Measurements from ENCODE around the gene SPAG9.
"Not testable (repeated sequence)": the region's sequence is repeated elsewhere in the genome, so short reads cannot be mapped to it uniquely, and the experiment has no call there.

Gene SPAG9

GRCh38 chr17:50946223-50946890, 174.3 kb downstream of the SPAG9 start:
- H3K4me3 ChIP-seq (replicated peaks; ENCODE audit: low read depth, low read length) = no peak overlapping the region
- no peak for DNase-seq (ENCODE audit: extremely low read depth, low read depth)
- no peak for TF ChIP-seq CTCF (IDR thresholded peaks at IDR 0.05; ENCODE audit: low read depth, low read length, missing control alignments)

- TF ChIP-seq CTCF (IDR thresholded peaks at IDR 0.05; ENCODE audit: low read depth, low read length, missing control alignments) = no peak
- DNase-seq (ENCODE audit: extremely low read depth, low read depth) = no peak
- H3K4me3 ChIP-seq (replicated peaks; ENCODE audit: low read depth, low read length) = no peak overlapping the region
Measured at GRCh38 chr17:50945779-50946222, 174.9 kb downstream of the SPAG9 start.

GRCh38 chr17:50944902-50945720, 175.6 kb downstream of the SPAG9 start:
- H3K4me3 ChIP-seq (replicated peaks; ENCODE audit: low read depth, low read length) = no peak overlapping the region
- TF ChIP-seq CTCF (IDR thresholded peaks at IDR 0.05; ENCODE audit: low read depth, low read length, missing control alignments) = no peak
- no peak for DNase-seq (ENCODE audit: extremely low read depth, low read depth)

GRCh38 chr17:50944054-50944901, 176.4 kb downstream of the SPAG9 start:
- no peak for TF ChIP-seq CTCF (IDR thresholded peaks at IDR 0.05; ENCODE audit: low read depth, low read length, missing control alignments)
- peak overlapping the region; percentile 30 for H3K4me3 ChIP-seq (replicated peaks; ENCODE audit: low read depth, low read length)
- no peak for DNase-seq (ENCODE audit: extremely low read depth, low read depth)

GRCh38 chr17:50943575-50943933, 177.1 kb downstream of the SPAG9 start:
- no peak for TF ChIP-seq CTCF (IDR thresholded peaks at IDR 0.05; ENCODE audit: low read depth, low read length, missing control alignments)
- DNase-seq (ENCODE audit: extremely low read depth, low read depth) = no peak
- no peak overlapping the region for H3K4me3 ChIP-seq (replicated peaks; ENCODE audit: low read depth, low read length)

- not testable (repeated sequence) for DNase-seq (ENCODE audit: extremely low read depth, low read depth); H3K4me3 ChIP-seq (replicated peaks; ENCODE audit: low read depth, low read length)
Measured at GRCh38 chr17:50941676-50942048, 179.0 kb downstream of the SPAG9 start.

Data from HFF-Myc (cell line).